ENCODE data around the gene CTNNA2.

CTNNA2 gene

GRCh38 chr2:79796641-79797040, 283.8 kb downstream of the CTNNA2 start:
- no peak for DNase-seq

GRCh38 chr2:79798776-79799175, 285.9 kb downstream of the CTNNA2 start:
- DNase-seq = no peak

- DNase-seq = no peak
Measured at GRCh38 chr2:79799729-79800128, 286.9 kb downstream of the CTNNA2 start.

GRCh38 chr2:79801082-79801481, 288.2 kb downstream of the CTNNA2 start:
- no peak for DNase-seq

- DNase-seq = no peak
Measured at GRCh38 chr2:79817288-79817687, 304.4 kb downstream of the CTNNA2 start.

GRCh38 chr2:79820281-79820680, 307.4 kb downstream of the CTNNA2 start:
- no peak for DNase-seq

- DNase-seq = no peak
Measured at GRCh38 chr2:79822136-79822535, 309.3 kb downstream of the CTNNA2 start.

- DNase-seq = no peak
Measured at GRCh38 chr2:79824086-79824786, 311.4 kb downstream of the CTNNA2 start.

GRCh38 chr2:79827881-79828280, 315.0 kb downstream of the CTNNA2 start:
- no peak for DNase-seq

GRCh38 chr2:79830501-79830900, 317.6 kb downstream of the CTNNA2 start:
- DNase-seq = no peak

GRCh38 chr2:79831961-79832360, 319.1 kb downstream of the CTNNA2 start:
- no peak for DNase-seq

- no peak for DNase-seq
Measured at GRCh38 chr2:79832511-79833234, 319.8 kb downstream of the CTNNA2 start.

GRCh38 chr2:79833235-79833878, 320.5 kb downstream of the CTNNA2 start:
- no peak for DNase-seq

- DNase-seq = no peak
Measured at GRCh38 chr2:79835911-79836310, 323.1 kb downstream of the CTNNA2 start.

GRCh38 chr2:79844011-79844410, 331.2 kb downstream of the CTNNA2 start:
- DNase-seq = no peak

- no peak for DNase-seq
Measured at GRCh38 chr2:79846878-79847277, 334.0 kb downstream of the CTNNA2 start.

- DNase-seq = no peak
Measured at GRCh38 chr2:79849241-79849640, 336.4 kb downstream of the CTNNA2 start.

- DNase-seq = no peak
Measured at GRCh38 chr2:79849949-79850348, 337.1 kb downstream of the CTNNA2 start.

- DNase-seq = no peak
Measured at GRCh38 chr2:79850912-79851311, 338.1 kb downstream of the CTNNA2 start.

GRCh38 chr2:79855264-79856006, 342.6 kb downstream of the CTNNA2 start:
- DNase-seq = no peak

- no peak for DNase-seq
Measured at GRCh38 chr2:79857888-79858287, 345.0 kb downstream of the CTNNA2 start.

- peak; percentile 41 for DNase-seq
Measured at GRCh38 chr2:79860228-79861058, 347.6 kb downstream of the CTNNA2 start.

GRCh38 chr2:79861059-79861374, 348.2 kb downstream of the CTNNA2 start:
- no peak for DNase-seq
